ENCODE measurements around the gene HES2.
"Not testable (repeated sequence)": the region's sequence is repeated elsewhere in the genome, so short reads cannot be mapped to it uniquely, and the experiment has no call there.

The HES2 gene

DNA sequence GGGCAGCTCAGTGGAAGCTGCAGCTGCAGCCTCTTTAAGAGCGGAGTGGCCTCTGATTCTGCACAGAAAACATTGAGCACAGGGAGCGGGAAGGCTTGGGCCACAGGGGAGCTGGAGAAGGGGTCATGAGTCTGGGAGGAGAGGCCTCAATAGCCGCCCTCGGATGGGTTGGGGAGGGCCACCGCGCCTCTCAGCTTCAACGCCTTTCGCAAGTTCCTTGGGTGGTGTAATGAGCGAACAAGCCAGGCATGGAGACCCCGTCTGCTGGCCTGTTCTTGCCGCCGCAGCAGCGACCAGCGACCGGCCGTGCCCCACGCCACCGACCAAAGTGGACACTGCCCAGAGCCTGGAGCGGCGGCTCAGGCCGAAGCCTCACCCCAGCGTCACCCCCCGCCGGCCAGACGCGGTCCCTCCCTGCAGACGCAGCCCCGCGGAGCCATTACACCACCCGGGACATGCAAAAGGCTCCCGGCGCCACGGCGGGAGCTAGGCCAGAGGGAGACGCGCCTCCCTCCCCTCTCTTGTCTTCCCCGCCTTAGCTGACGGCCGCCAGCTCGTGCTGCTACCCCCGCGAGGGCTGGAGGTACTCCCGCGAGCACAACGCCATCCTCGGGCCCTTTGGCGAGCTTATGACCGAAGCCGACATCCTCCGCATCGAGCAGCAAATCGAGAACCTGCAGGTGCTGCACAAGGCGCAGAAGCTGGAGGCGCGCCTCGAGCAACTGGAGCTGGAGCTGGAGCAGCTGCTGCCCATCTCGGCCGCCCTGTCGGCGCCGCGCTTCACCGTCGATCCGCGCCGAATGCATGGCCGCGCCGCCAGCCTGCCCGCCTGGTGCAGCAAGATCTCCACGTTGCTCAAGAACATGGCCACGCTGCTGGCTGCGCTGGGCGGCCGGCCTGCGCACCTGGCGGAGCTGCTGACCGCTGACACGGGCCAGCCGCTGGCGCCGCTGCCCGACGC is 34.5 kb upstream of the HES2 start:
- DNase-seq: not testable (repeated sequence)

DNA sequence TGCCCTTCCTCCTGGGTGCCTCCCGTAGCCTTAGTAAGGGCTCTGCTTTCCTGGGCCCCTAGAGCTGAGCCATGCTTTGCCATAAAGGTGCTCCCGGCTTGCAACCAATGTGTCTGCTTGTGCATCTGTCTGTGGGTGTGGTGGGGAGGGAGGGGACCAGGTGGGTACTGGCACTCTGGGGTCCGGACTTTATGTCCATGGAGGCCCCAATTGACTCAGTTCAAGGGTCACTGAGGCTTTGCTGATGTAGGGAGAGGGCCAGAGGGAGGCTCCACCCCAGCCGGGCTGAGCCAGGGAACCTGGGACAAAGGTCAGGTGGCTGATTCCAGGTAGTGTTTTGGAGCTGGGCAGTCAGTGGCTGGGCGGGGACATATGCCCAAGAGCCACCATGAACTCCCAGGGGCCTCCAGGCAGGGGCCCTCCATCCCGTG is 31.2 kb upstream of the HES2 start:
- DNase-seq: no peak

DNA sequence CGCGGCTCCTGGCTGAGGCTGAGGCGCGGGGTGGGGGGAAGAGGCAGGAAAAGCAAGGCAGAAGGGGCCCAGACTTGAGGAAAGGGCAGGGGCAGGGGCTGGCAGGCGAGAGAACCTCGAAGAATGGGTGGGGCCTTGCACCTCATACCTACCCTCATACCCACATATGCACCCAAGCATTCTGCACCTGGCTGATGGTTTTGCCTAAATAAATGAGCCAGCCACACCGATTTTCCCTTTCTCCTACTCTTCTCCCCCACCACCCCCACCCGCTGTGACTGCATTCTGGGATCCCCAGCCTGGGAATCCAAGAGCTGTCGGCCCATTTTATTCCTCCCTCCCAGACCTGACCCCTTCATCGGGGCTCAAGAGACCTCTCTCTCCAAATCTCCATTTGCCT is 30.8 kb upstream of the HES2 start:
- not testable (repeated sequence) for DNase-seq

DNA sequence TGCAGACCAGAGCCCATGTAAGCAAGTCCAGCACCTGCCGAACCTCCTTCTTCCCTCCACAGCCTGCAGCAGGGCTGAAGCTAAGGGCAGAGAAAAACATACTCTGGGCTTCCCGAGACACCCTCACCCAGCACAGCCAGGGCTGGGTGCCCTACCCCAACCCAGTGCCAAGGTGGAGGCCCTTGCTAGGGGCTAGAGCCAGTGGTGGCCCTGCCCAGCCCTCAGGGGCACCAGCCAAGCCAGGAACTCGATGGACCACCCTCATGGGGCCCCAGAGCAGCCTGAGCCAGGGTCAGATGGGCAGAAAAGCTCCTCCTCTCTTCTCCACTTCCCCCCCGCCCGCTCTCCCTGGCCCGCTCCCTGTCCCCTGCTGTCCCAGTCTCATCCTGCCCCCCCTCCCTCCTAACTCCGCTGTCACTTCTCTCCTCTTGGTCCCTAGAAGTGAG is 30.3 kb upstream of the HES2 start:
- DNase-seq: no peak

DNA sequence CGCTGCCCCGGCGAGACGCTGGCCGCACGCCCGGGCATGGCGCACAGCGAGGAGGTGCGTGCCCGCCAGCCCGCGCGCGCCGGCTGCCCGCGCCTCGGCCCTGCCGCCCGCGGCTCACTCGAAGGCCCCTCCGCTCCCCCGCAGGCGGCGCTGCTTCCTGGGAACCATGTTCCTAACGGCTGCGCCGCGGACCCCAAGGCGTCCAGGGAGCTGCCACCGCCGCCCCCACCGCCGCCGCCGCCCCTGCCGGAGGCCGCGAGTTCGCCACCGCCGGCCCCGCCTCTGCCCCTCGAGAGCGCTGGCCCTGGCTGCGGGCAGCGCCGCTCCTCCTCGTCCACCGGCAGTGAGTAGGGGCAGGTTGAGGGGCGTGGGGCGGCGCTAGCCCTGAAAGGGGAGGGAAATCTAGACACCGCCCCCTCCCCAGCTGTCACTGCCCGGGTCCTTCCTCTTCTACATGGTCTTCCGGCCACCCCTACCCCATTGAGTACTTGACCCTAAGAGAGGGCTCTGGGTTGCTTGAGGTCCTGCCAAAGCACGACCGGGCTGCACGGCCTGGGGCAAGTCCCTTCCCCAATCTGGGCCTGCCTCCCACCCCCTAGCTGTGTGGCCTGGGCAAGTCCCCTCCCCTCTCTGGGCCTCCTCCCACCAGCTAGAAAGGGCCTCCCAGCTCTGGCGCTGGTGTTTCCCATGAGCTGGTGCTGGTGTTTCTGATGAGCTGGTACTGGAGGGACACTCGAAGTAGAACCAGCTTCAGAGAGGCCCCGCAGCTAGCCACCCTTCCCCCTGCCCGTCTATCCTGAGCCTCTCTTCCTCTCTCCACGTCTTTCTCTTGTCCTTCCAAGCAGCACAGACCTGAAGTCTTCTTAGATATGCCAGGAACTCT is 29.3 kb upstream of the HES2 start:
- DNase-seq: no peak

DNA sequence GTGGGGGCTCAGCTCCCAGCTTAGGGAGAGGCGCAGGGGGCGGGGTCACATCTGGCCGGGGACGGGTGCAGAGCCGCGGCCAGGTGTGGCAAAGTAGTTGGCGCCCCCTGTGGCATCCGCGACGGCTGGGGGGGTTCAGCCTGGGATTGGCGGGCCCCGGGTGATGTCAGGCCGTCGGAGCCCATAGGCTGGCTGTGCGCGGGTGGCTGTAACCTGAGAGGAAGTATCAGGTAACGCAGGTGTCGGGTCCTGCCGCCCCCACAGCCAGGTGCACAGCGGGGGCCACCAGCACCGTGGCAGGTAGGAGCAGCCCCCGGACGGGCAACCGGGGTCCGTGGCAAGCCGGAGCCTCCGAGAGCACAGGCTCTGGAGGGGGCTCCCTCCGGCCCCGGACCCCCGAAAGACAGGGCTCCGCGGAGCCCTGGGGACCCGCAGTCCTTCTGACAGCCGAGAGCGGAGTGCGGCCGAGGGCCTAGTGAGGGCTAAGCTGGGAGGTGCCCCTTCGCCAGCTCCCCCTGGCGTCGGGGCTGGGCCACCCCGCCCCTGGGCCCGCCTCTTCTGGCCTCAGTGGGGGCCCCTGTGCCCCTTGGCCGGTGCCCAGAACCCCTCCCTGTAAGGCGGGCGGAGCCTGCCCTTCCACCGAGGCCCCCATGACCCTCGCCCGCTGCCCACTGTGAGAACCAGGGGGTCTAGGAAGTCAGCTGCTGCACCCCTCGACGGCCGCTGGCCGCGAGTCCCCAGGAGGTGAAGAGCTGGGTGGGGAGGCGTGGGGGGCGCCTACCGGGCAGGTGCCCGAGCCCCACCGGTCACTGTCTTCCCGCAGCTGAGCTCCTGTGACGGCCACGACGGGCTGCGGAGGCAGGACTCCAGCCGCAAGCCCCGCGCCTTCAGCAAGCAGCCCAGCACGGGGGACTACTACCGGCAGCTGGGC is 28.4 kb upstream of the HES2 start:
- peak; percentile 54 for DNase-seq

DNA sequence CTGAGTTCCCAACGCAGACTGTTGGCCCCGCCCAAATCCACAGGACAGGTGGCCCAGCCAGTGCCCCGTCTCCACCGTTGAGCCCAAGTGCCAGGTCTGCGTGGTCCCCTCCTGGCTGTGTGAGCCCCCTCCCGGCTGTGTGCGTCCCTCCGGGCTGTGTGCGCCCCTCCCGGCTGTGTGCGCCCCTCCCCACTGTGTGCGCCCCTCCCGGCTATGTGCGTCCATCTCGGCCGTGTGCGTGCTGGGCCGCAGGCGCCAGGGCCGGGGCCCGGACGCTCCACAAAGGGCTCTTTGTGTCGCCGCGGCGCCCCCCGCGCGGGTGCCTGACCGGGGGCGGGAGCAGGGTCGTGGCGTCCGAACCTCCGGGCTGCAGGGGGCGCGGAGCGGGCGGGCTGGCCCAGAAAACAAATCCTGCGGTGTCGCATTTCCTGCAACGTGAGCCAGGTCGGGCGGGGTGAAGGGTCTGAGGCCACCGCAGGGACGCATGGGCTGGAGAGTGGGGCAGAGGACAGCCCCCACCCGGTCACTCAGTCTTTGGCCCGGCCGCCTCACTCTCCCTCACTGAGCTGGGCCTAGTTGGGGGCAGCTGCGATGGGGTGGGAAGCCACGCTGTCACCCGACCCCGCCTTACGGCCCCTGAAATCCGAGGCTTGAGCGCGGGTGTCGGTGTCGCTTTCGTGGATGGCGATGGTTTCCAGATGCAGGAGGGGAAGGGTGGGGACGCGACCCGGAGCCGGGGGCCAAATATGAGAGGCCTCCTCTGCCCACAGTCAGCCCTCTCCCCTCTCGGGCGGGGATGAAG is 27.5 kb upstream of the HES2 start:
- no peak for DNase-seq

DNA sequence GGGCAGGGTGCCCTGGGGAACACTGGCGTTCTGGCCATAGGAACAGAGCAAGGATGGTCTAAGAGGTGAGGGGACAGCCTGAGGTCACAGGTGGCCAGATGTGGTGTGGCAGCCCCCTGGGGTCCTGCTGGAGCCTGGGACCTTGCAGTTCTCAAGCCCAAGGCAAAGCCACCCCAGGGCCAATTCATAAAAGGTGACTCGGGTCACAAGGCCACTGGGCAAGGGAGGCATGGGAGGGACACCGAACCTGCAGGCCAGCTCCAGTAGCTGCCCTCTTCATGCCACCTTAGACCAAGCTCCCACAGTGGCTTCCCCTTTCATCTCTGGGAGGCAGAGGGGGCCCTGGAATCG is 26.9 kb upstream of the HES2 start:
- no peak for DNase-seq

DNA sequence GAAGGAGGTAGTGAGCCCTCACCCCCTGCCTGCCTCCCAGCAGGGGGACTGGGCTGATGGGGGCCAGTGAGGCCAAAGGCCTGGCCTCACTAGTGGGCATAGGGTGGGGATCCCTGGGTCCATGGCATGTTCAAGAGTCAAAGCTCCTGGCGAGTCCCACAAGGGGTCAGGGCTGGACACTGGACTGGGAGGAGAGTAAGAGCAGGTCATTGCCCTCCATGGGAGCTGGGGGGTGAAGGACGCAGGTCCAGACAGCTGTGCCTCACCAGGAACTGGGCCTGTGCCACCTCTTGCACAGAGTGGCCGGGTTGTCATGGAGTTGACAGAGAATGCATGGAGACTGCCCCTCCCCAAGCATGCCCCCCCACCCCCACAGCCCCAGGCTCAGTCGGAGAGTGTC is 26.2 kb upstream of the HES2 start:
- not testable (repeated sequence) for DNase-seq

DNA sequence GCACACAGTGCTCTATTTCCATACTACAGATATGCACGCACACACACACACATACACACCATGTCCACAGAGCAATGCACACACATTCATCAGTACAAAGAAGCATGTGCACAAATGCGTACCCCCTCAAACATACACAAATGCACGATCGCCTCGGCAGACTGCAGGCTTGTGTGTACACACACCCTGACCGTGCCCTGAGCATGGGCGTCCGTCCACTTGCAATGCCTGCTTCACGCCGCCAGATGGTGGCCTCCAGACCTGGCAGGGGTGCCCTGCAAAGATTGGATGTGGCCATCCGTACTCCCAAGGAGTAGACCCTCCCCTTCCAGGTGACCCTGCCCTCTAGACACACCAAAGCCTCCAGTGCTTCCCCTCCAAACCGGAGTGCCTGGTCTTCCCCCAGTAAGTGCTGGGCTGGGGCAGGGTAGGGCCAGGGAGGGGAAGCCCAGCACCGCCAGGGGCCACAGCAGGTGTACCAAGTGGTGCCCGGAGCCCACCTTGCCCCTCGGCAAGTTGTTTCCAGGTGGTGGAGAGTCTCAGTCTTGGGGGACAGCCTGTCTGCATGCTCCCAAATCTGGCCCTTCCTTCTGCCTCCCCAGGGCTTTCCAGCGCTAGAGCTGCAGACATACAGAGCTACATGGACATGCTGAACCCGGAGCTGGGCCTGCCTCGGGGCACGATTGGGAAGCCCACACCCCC is 25.5 kb upstream of the HES2 start:
- DNase-seq: peak; percentile 61

DNA sequence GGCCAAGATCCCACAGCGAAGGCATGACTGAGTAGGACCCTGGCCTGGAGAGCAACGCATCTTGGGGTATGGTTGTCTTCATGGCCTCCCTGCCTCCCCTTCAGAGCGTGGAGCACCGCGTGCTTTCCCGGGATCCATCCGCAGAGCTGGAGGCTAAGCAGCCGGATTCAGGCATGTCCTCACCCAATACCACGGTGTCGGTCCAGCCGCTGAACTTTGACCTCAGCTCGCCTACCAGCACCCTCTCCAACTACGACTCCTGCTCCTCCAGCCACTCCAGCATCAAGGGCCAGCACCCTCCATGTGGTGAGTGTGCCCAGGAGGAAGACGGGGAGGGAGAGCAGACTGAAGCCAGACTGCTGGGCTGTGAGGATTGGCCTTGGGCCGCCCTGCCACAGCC is 24.7 kb upstream of the HES2 start:
- DNase-seq: no peak

DNA sequence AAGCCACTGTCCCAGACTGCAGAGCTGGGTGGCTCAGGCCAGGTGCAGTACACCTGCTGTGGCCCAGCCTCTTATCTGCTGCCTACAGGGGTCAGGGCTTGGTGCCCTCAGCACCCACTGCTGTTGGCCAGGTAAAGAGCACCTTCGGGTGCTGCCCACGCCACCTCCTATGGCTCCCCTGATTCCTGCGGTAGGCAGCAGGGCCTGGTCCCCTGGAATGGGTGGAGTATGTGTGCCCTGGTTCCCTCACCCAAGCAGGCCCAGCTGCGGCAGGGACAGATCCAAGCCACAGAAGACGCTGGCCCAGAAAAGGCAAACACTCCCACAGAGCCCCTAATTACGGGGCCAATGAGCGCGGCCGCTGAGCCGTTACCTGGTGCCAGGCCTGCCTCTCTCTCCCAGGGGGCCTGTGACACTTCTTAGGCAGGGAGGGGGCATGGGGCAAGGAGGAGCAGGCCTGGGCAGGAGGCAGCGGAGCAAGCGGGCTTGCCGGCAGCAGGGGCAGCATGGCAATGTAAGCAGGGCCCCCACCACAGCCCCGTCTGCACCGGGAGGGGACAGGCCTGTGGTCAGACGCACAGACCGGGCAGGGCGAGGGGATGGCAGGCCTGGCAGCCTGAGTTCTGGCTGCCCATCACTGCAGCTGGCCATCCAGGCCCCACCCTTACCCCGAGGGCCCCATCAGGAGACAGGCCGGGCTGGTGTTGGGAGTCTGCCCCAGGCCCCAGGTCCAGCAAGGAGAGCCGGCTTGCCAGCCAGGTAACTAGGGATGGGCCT is 23.8 kb upstream of the HES2 start:
- no peak for DNase-seq

DNA sequence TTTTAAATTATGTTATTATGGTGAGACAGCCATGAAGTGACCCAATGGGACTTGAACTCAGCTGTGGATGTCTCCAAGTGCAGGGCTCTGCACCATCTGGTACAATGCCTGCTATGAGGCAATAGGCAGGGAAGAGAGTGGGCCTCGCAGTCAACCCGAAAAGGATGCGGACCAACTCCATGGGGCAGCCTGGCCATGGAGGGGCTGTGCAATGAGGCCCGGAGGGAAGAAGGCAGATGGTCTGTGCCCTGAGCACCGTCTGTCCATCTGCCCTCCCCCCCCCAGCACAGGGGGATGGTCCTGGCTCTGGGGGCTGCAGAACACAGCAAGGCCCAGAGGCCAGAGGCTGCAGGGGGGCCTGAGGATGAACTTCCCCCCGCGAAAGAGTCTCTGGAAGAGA is 21.9 kb upstream of the HES2 start:
- no peak for DNase-seq

DNA sequence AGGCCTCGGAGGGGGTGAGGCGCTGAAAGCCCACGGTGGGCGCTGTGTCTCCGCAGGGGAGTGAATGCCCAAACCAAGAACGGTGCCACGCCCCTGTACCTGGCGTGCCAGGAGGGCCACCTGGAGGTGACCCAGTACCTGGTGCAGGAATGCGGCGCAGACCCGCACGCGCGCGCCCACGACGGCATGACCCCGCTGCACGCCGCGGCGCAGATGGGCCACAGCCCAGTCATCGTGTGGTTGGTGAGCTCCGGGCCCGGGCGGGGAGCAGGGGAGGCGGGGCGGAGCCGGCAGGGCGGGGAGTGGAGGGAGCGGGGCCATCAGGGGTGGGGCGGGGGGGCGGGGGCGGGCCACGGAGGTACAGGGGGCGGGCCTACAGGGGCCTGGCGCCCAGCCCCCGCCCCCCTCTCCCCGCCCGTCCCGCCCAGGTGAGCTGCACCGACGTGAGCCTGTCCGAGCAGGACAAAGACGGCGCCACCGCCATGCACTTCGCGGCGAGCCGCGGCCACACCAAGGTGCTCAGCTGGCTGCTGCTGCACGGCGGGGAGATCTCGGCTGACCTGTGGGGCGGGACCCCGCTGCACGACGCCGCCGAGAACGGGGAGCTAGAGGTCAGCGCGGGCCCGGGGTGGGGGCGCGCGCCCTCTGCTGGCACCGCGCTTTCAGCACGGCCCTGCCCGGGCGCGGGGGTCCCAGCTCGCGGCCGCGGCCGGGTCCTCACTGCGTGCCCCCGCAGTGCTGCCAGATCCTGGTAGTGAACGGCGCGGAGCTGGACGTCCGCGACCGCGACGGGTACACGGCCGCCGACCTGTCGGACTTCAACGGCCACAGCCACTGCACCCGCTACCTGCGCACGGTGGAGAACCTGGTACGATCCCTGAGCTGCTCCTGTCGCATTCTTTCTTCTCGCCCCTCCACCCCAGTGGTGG is 20.7 kb upstream of the HES2 start:
- peak; percentile 87 for DNase-seq

DNA sequence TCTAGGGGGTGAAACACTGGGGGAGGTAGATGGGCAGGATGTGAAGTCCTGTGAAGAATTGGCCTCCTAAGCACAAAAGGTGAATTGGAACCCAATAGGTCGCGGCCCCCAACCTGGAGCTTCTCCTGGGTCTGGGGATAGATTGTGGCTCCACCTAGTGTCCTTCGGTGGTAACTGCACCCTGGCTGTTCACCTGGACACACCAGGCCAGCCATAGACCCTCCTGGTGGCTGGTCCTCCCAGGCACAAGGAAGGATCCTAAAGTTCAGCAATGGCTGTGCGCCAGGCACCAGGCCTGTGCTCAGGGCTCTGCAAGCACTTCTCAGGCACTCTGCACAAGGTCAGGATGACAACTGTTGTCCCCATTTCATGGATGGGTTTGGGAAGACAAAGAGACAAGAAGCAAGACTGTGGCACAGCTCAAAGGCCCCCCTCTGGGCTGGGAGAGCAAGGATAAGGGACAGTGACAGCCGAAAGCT is 18.4 kb upstream of the HES2 start:
- peak; percentile 82 for DNase-seq

DNA sequence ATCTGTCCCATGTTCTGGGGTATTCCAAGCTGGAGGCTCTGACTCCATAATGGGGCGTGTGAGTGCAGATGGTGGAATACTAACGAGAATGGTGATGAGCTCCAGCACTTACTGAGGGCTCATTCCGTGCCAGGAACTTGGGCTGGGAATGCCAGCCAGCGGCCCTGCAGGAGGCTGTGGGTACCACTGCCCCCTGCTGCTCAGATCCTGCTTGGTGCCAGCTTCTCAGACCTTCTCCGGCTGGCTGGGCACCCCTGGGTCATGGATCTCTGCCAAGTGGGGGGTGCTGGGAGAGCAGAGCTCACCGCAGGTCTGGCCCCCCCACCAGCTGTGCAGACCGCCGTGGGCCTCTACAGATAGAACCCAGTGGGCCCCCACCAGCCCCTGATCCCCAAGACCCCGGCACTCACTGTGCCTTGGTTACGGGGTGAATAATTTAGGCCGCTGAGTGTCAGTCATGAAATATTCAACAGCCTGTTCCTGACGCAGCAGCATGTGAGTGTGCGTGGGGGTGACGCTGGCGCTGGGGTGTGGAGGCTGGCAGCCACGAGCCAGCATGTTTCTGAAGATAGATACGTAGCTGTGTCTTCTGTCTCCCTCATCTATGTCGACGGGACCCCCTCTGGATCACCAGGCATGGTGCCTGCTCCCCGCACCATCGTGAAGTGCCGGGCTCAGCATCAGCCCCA is 17.4 kb upstream of the HES2 start:
- not testable (repeated sequence) for DNase-seq

DNA sequence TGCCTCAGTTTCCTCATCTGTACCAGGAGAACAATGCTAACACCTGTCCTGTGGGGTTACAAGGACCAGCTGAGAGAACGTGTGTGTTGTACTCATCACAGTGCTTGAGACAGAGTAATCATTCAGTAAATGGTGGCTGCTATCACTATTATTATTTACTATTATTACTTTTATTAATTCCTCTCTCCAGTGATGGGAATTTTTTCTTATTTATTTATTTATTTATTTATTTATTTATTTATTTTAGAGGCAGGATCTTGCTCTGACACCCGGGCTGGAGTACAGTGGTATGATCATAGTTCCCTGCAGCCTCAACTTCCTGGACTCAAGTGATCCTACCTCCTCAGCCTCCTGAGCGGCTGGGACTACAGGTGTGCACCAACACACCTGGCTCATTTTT is 16.6 kb upstream of the HES2 start:
- not testable (repeated sequence) for DNase-seq

DNA sequence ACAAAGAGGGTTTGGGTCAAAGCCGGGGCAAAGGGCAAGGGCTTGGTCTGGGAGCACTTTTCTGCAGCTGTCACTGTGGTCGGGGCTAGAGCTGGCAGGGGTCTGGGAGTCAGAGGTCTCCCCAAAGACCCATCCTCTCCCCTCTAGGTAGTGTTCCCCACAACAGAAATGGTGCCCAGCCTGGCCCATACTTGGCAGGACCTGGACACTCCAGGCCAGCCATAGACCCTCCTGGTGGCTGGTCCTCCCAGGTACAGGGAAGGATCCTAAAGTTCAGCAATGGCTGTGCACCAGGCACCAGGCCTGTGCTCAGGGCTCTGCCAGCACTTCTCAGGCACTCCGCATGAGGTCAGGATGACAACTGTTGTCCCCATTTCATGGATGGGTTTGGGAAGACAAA is 15.8 kb upstream of the HES2 start:
- DNase-seq: no peak
